Measurements from ENCODE around the gene IRS2. TPM values are rescaled to one million over a fixed set of nuclear protein-coding genes. Genes with fewer than 3 reads are reported as not detected.

The IRS2 gene
- total and polyA plus RNA-seq, 2 donors (not counting 1 experiment from before 2014, with no cell fraction given): 2.3 TPM

- no peak for DNase-seq (ENCODE audit: low read depth in 2 of 2)
- Histone ChIP-seq H3K4me2 (ENCODE audit: extremely low read depth, insufficient read depth, low read length) (no peak overlapping the region), H3K4me3 (replicated peaks in 1 of 4; ENCODE audit: control extremely low read depth in 1 of 4, insufficient read depth in 1 of 4, low read depth in 3 of 4, low read length in 4 of 4) (no peak overlapping the region), H3K27me3 (ENCODE audit: control insufficient read depth, insufficient read depth, low read length) (no peaks in the 10 kb centered on the region), H3K9me3 (ENCODE audit: control insufficient read depth, insufficient read depth, low read depth, low read length) (no peaks in the 10 kb centered on the region), H3K27ac (ENCODE audit: insufficient read depth, low read length) (no peak overlapping the region), H3K4me1 (ENCODE audit: control insufficient read depth, extremely low read depth, insufficient read depth, low read length) (no peaks in the 10 kb centered on the region), H3K79me2 (ENCODE audit: control insufficient read depth, insufficient read depth, low read length) (no peaks in the 10 kb centered on the region), H2AFZ (ENCODE audit: low read length) (no peak overlapping the region), H3K9ac (ENCODE audit: insufficient read depth, low read length) (no peak overlapping the region), H3K36me3 (ENCODE audit: control insufficient read depth, insufficient read depth, low read length) (no peaks in the 10 kb centered on the region), H4K20me1 (ENCODE audit: control insufficient read depth, extremely low read depth, insufficient read depth, low read length) (no peaks in the 10 kb centered on the region)
- TF ChIP-seq CTCF (conservative IDR thresholded peaks at IDR 0.05 in 1 of 2, IDR thresholded peaks at IDR 0.05 in 1 of 2; ENCODE audit: low read depth in 1 of 2, low read length in 2 of 2) (no peak), EZH2 (IDR thresholded peaks at IDR 0.05; ENCODE audit: low read length, missing control alignments) (no peak)
Observed at GRCh38 chr13:109706015-109706715, 80.2 kb downstream of the IRS2 start.

GRCh38 chr13:109704771-109705635, 81.4 kb downstream of the IRS2 start:
- Histone ChIP-seq H3K4me1 (ENCODE audit: control insufficient read depth, extremely low read depth, insufficient read depth, low read length) (no peaks in the 10 kb centered on the region), H3K36me3 (ENCODE audit: control insufficient read depth, insufficient read depth, low read length) (no peaks in the 10 kb centered on the region), H3K27ac (ENCODE audit: insufficient read depth, low read length) (no peak overlapping the region), H4K20me1 (ENCODE audit: control insufficient read depth, extremely low read depth, insufficient read depth, low read length) (no peaks in the 10 kb centered on the region), H3K79me2 (ENCODE audit: control insufficient read depth, insufficient read depth, low read length) (no peaks in the 10 kb centered on the region), H3K4me3 (replicated peaks in 1 of 4; ENCODE audit: control extremely low read depth in 1 of 4, insufficient read depth in 1 of 4, low read depth in 3 of 4, low read length in 4 of 4) (no peak overlapping the region), H2AFZ (ENCODE audit: low read length) (no peak overlapping the region), H3K4me2 (ENCODE audit: extremely low read depth, insufficient read depth, low read length) (no peak overlapping the region), H3K9ac (ENCODE audit: insufficient read depth, low read length) (no peak overlapping the region), H3K27me3 (ENCODE audit: control insufficient read depth, insufficient read depth, low read length) (no peaks in the 10 kb centered on the region), H3K9me3 (ENCODE audit: control insufficient read depth, insufficient read depth, low read depth, low read length) (no peaks in the 10 kb centered on the region)
- peak in 1 of 2 donors; percentile 32 for DNase-seq (ENCODE audit: low read depth in 2 of 2)
- TF ChIP-seq CTCF (conservative IDR thresholded peaks at IDR 0.05 in 1 of 2, IDR thresholded peaks at IDR 0.05 in 1 of 2; ENCODE audit: low read depth in 1 of 2, low read length in 2 of 2): no peak
- TF ChIP-seq EZH2 (IDR thresholded peaks at IDR 0.05; ENCODE audit: low read length, missing control alignments): no peak

GRCh38 chr13:109703250-109703649, 83.1 kb downstream of the IRS2 start:
- DNase-seq (ENCODE audit: low read depth in 2 of 2): no peak
- H3K27ac ChIP-seq (ENCODE audit: insufficient read depth, low read length): no peak overlapping the region
- no peaks in the 10 kb centered on the region for H3K9me3 ChIP-seq (ENCODE audit: control insufficient read depth, insufficient read depth, low read depth, low read length)
- H3K79me2 ChIP-seq (ENCODE audit: control insufficient read depth, insufficient read depth, low read length): no peaks in the 10 kb centered on the region
- H3K27me3 ChIP-seq (ENCODE audit: control insufficient read depth, insufficient read depth, low read length): no peaks in the 10 kb centered on the region
- H2AFZ ChIP-seq (ENCODE audit: low read length): no peak overlapping the region
- H3K4me3 ChIP-seq (replicated peaks in 1 of 4; ENCODE audit: control extremely low read depth in 1 of 4, insufficient read depth in 1 of 4, low read depth in 3 of 4, low read length in 4 of 4): no peak overlapping the region
- no peak overlapping the region for H3K4me2 ChIP-seq (ENCODE audit: extremely low read depth, insufficient read depth, low read length)
- no peaks in the 10 kb centered on the region for H4K20me1 ChIP-seq (ENCODE audit: control insufficient read depth, extremely low read depth, insufficient read depth, low read length)
- no peaks in the 10 kb centered on the region for H3K4me1 ChIP-seq (ENCODE audit: control insufficient read depth, extremely low read depth, insufficient read depth, low read length)
- H3K36me3 ChIP-seq (ENCODE audit: control insufficient read depth, insufficient read depth, low read length): no peaks in the 10 kb centered on the region
- H3K9ac ChIP-seq (ENCODE audit: insufficient read depth, low read length): no peak overlapping the region
- TF ChIP-seq EZH2 (IDR thresholded peaks at IDR 0.05; ENCODE audit: low read length, missing control alignments) (no peak), CTCF (conservative IDR thresholded peaks at IDR 0.05 in 1 of 2, IDR thresholded peaks at IDR 0.05 in 1 of 2; ENCODE audit: low read depth in 1 of 2, low read length in 2 of 2) (no peak)

All from fibroblast of lung (primary cell).